ENCODE results near the gene ANTXRL.

Gene ANTXRL

GRCh38 chr10:46317889-46318288 lies 31.1 kb downstream of the ANTXRL start:
- in situ Hi-C loops (cut with HindIII; ENCODE audit: low sequenced_read_pairs): no loop called here
- no peak for TF ChIP-seq CTCF (IDR thresholded peaks at IDR 0.05; ENCODE audit: low read depth, low read length, missing control alignments)

GRCh38 chr10:46318799-46319198 lies 32.0 kb downstream of the ANTXRL start:
- no peak for DNase-seq (ENCODE audit: low read depth)
- in situ Hi-C loops (cut with HindIII; ENCODE audit: low sequenced_read_pairs): no loop called here
- no peak overlapping the region for H3K4me3 ChIP-seq (ENCODE audit: low read depth, low read length)
- no peak for TF ChIP-seq CTCF (IDR thresholded peaks at IDR 0.05; ENCODE audit: low read depth, low read length, missing control alignments)

More at GRCh38 chr10:46317889-46318288, 31.1 kb downstream of the ANTXRL start:
- H3K4me3 ChIP-seq (ENCODE audit: low read depth, low read length): no peak overlapping the region
- DNase-seq (ENCODE audit: low read depth): no peak

- no peak for TF ChIP-seq CTCF (IDR thresholded peaks at IDR 0.05; ENCODE audit: low read depth, low read length, missing control alignments)
- DNase-seq (ENCODE audit: low read depth): no peak
- in situ Hi-C loops (cut with HindIII; ENCODE audit: low sequenced_read_pairs): no loop called here
- no peak overlapping the region for H3K4me3 ChIP-seq (ENCODE audit: low read depth, low read length)
Measured at GRCh38 chr10:46319389-46319788, 32.6 kb downstream of the ANTXRL start.

- no peak for TF ChIP-seq CTCF (IDR thresholded peaks at IDR 0.05; ENCODE audit: low read depth, low read length, missing control alignments)
- in situ Hi-C loops (cut with HindIII; ENCODE audit: low sequenced_read_pairs): no loop called here
- no peak overlapping the region for H3K4me3 ChIP-seq (ENCODE audit: low read depth, low read length)
- DNase-seq (ENCODE audit: low read depth): no peak
Measured at GRCh38 chr10:46321770-46322169, 35.0 kb downstream of the ANTXRL start.

- in situ Hi-C loops (cut with HindIII; ENCODE audit: low sequenced_read_pairs): no loop called here
- TF ChIP-seq CTCF (IDR thresholded peaks at IDR 0.05; ENCODE audit: low read depth, low read length, missing control alignments): no peak
- H3K4me3 ChIP-seq (ENCODE audit: low read depth, low read length): no peak overlapping the region
- DNase-seq (ENCODE audit: low read depth): no peak
Measured at GRCh38 chr10:46323176-46323575, 36.4 kb downstream of the ANTXRL start.

- peak; percentile 55 for TF ChIP-seq CTCF (IDR thresholded peaks at IDR 0.05; ENCODE audit: low read depth, low read length, missing control alignments)
- in situ Hi-C loops (cut with HindIII; ENCODE audit: low sequenced_read_pairs): no loop called here
- H3K4me3 ChIP-seq (ENCODE audit: low read depth, low read length): no peak overlapping the region
- DNase-seq (ENCODE audit: low read depth): no peak
Measured at GRCh38 chr10:46325021-46325420, 38.2 kb downstream of the ANTXRL start.

- no peak for TF ChIP-seq CTCF (IDR thresholded peaks at IDR 0.05; ENCODE audit: low read depth, low read length, missing control alignments)
- in situ Hi-C loops (cut with HindIII; ENCODE audit: low sequenced_read_pairs): no loop called here
- H3K4me3 ChIP-seq (ENCODE audit: low read depth, low read length): no peak overlapping the region
- no peak for DNase-seq (ENCODE audit: low read depth)
Measured at GRCh38 chr10:46326066-46326465, 39.3 kb downstream of the ANTXRL start.
